ENCODE measurements around the gene REC8.

Gene REC8

DNA sequence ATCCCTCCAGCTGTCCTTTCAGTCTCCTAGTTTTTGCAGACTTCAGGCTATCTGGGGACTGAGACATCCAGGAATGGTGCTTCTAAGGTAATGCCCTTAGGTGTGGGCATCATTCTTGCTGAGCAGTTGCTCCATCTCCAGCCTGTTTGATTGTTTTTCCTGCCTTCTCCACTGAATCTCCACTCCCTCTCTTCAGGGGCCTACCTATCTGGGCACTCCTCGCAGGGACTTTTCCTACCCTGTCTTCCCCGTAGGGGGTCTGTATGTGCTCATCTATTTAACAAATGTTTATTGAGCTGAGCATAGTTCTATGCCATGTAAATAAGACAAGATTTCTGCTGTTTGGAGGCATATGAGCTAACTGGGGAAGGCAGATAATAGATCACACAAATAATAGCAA is 38.9 kb upstream of the REC8 start:
- Histone ChIP-seq H2BK12ac (ENCODE audit: low read length in 2 of 2) (no peak overlapping the region), H3K9me3 (ENCODE audit: control insufficient read depth, low read length) (no peaks in the 10 kb centered on the region), H3K14ac (ENCODE audit: low read length in 2 of 2) (no peak overlapping the region), H3K9ac (ENCODE audit: low read length) (no peak overlapping the region), H2BK5ac (ENCODE audit: low read depth, low read length, poor library complexity, severe bottlenecking) (no peak overlapping the region), H3K27ac (ENCODE audit: low read length, poor library complexity, severe bottlenecking) (no peak overlapping the region), H3K4ac (ENCODE audit: low read depth in 1 of 2, low read length in 2 of 2) (no peak overlapping the region), H3K23ac (ENCODE audit: low read length in 2 of 2) (no peak overlapping the region), H3K4me3 (ENCODE audit: insufficient read depth in 1 of 2, low read depth in 1 of 2, low read length in 2 of 2) (no peak overlapping the region), H2BK120ac (ENCODE audit: low read depth, low read length) (no peak overlapping the region), H2AFZ (ENCODE audit: low read depth, low read length) (no peak overlapping the region), H3K79me1 (replicated peaks; ENCODE audit: low read length, poor library complexity, severe bottlenecking) (peaks cover 13% of the 10 kb centered on the region), H3K27me3 (ENCODE audit: control insufficient read depth in 1 of 2, insufficient read depth in 1 of 2, low read length in 2 of 2) (no peaks in the 10 kb centered on the region), H3K4me2 (ENCODE audit: low read length, poor library complexity, severe bottlenecking) (no peak overlapping the region), H2BK15ac (ENCODE audit: low read depth, poor library complexity, severe bottlenecking) (no peak overlapping the region), H4K8ac (ENCODE audit: low read length) (no peak overlapping the region), H4K91ac (ENCODE audit: low read length) (no peak overlapping the region), H3K36me3 (ENCODE audit: control insufficient read depth in 1 of 2, insufficient read depth in 2 of 2, low read depth in 1 of 2, low read length in 2 of 2) (peaks cover 8 to 18% of the 10 kb centered on the region in 2 experiments), H2AK5ac (ENCODE audit: low read length, severe bottlenecking) (no peak overlapping the region), H3K4me1 (ENCODE audit: control insufficient read depth, insufficient read depth, low read depth, low read length) (peaks cover 13% of the 10 kb centered on the region), H3K18ac (ENCODE audit: low read depth in 1 of 2, low read length in 2 of 2) (no peak overlapping the region)
- DNase-seq = no peak
- WGBS = 100% methylated on average over 1 of the region's 2 CpGs

- no CpG with 5 or more reads among the region's 1 CpG for WGBS
- Histone ChIP-seq H2BK120ac (ENCODE audit: low read depth, low read length) (no peak overlapping the region), H4K91ac (ENCODE audit: low read length) (no peak overlapping the region), H2AFZ (ENCODE audit: low read depth, low read length) (no peak overlapping the region), H3K18ac (ENCODE audit: low read depth in 1 of 2, low read length in 2 of 2) (no peak overlapping the region), H4K8ac (ENCODE audit: low read length) (no peak overlapping the region), H3K4me3 (ENCODE audit: insufficient read depth in 1 of 2, low read depth in 1 of 2, low read length in 2 of 2) (no peak overlapping the region), H2BK15ac (ENCODE audit: low read depth, poor library complexity, severe bottlenecking) (no peak overlapping the region), H3K14ac (ENCODE audit: low read length in 2 of 2) (no peak overlapping the region), H3K4me2 (ENCODE audit: low read length, poor library complexity, severe bottlenecking) (no peak overlapping the region), H3K4me1 (ENCODE audit: control insufficient read depth, insufficient read depth, low read depth, low read length) (peaks cover 13% of the 10 kb centered on the region), H3K27ac (ENCODE audit: low read length, poor library complexity, severe bottlenecking) (no peak overlapping the region), H2BK12ac (ENCODE audit: low read length in 2 of 2) (no peak overlapping the region), H2BK5ac (ENCODE audit: low read depth, low read length, poor library complexity, severe bottlenecking) (no peak overlapping the region), H3K4ac (ENCODE audit: low read depth in 1 of 2, low read length in 2 of 2) (no peak overlapping the region), H3K9ac (ENCODE audit: low read length) (no peak overlapping the region), H3K23ac (ENCODE audit: low read length in 2 of 2) (no peak overlapping the region), H3K9me3 (ENCODE audit: control insufficient read depth, low read length) (no peaks in the 10 kb centered on the region), H3K27me3 (ENCODE audit: control insufficient read depth in 1 of 2, insufficient read depth in 1 of 2, low read length in 2 of 2) (no peaks in the 10 kb centered on the region), H2AK5ac (ENCODE audit: low read length, severe bottlenecking) (no peak overlapping the region), H3K79me1 (replicated peaks; ENCODE audit: low read length, poor library complexity, severe bottlenecking) (peaks cover 18% of the 10 kb centered on the region), H3K36me3 (ENCODE audit: control insufficient read depth in 1 of 2, insufficient read depth in 2 of 2, low read depth in 1 of 2, low read length in 2 of 2) (peaks cover 16 to 25% of the 10 kb centered on the region in 2 experiments)
- no peak for DNase-seq
Measured at GRCh38 chr14:24133735-24134134, 38.1 kb upstream of the REC8 start.

DNA sequence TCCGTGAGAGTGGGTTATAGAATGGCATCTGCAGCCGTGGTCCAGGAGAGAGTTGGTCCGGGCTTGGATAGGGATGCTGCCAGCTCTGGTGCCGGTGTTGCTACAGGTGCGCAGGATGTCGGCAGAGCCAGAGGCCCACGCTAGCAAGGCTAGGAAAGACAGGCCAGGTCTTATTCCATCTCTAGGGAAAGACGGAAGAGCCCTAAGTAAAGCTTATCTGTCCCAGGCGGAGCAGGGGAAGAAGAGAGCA is 36.4 kb upstream of the REC8 start:
- H2AK5ac ChIP-seq (ENCODE audit: low read length, severe bottlenecking) = no peak overlapping the region
- no peak overlapping the region for H4K91ac ChIP-seq (ENCODE audit: low read length)
- peak overlapping the region; percentile 4 for H3K27ac ChIP-seq (ENCODE audit: low read length, poor library complexity, severe bottlenecking)
- H3K4ac ChIP-seq (ENCODE audit: low read depth in 1 of 2, low read length in 2 of 2) = no peak overlapping the region
- H3K4me1 ChIP-seq (ENCODE audit: control insufficient read depth, insufficient read depth, low read depth, low read length) = peaks cover 19% of the 10 kb centered on the region
- peak overlapping the region; percentile 43 for H4K8ac ChIP-seq (ENCODE audit: low read length)
- H3K9me3 ChIP-seq (ENCODE audit: control insufficient read depth, low read length) = no peaks in the 10 kb centered on the region
- no peak overlapping the region for H2BK15ac ChIP-seq (ENCODE audit: low read depth, poor library complexity, severe bottlenecking)
- peaks cover 26% of the 10 kb centered on the region for H3K79me1 ChIP-seq (replicated peaks; ENCODE audit: low read length, poor library complexity, severe bottlenecking)
- H3K18ac ChIP-seq (ENCODE audit: low read depth in 1 of 2, low read length in 2 of 2) = peak overlapping the region; percentile 38 to 46
- peaks cover 27 to 34% of the 10 kb centered on the region in 2 experiments for H3K36me3 ChIP-seq (ENCODE audit: control insufficient read depth in 1 of 2, insufficient read depth in 2 of 2, low read depth in 1 of 2, low read length in 2 of 2)
- H3K14ac ChIP-seq (ENCODE audit: low read length in 2 of 2) = no peak overlapping the region
- 33% methylated on average over 9 of the region's 9 CpGs for WGBS
- H2BK12ac ChIP-seq (ENCODE audit: low read length in 2 of 2) = peak overlapping the region in 1 of 2 experiments; percentile 81
- H2BK120ac ChIP-seq (ENCODE audit: low read depth, low read length) = no peak overlapping the region
- H3K4me2 ChIP-seq (ENCODE audit: low read length, poor library complexity, severe bottlenecking) = peak overlapping the region; percentile 76
- H3K27me3 ChIP-seq (ENCODE audit: control insufficient read depth in 1 of 2, insufficient read depth in 1 of 2, low read length in 2 of 2) = no peaks in the 10 kb centered on the region
- no peak overlapping the region for H3K23ac ChIP-seq (ENCODE audit: low read length in 2 of 2)
- H2AFZ ChIP-seq (ENCODE audit: low read depth, low read length) = peak overlapping the region; percentile 86
- peak overlapping the region; percentile 68 for H3K9ac ChIP-seq (ENCODE audit: low read length)
- no peak overlapping the region for H2BK5ac ChIP-seq (ENCODE audit: low read depth, low read length, poor library complexity, severe bottlenecking)
- DNase-seq = no peak
- H3K4me3 ChIP-seq (ENCODE audit: insufficient read depth in 1 of 2, low read depth in 1 of 2, low read length in 2 of 2) = peak overlapping the region; percentile 81 to 91

DNA sequence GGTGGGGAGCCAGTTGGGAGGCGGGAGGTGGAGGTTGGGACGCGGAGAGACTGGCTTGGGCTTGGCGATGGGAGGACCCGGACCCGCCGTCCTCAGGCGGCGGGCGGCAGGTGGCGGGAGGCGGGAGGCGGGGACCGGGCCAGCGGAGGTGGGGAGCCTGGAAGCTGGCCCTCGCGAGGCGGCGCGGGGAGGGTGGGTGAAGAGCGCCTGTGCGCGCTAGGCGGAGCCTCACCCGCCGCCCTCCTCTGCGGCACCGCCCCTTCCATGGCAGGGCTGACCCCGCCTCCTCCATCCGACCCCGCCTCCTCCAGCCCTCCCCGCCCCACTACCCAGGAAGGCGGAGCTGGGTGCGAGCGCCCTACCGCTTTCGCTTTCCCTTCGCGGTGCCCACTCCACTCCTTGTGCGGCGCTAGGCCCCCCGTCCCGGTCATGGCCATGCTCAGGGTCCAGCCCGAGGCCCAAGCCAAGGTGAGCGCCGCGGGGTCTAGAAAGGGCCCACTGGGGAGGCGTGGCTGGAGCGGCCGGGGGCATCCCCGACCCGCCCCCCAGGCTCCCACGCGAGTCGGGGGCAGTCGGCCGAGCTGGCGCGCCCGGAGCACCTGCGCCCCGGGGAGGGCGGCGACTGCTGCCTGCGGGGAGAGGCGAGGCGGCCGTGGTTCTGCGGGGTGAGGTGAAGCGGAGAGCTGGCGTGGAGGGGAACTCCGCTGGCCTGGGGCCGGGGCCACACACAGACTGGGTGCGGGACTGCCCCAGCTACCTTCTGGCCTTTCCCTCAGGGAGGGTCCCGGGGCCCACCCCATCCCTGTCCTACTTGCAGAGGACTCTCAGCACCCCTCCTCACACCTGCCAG is 35.8 kb upstream of the REC8 start, which contains the start of gene PSME1:
PSME1 (plus strand) TSS at position 361 of the 850 bp plus-strand sequence; CDS start at position 430, 69 bp downstream.
- Histone ChIP-seq H3K9ac (ENCODE audit: low read length) (peak within 1 kb of the TSS; percentile 88), H3K4me3 (ENCODE audit: insufficient read depth in 1 of 2, low read depth in 1 of 2, low read length in 2 of 2) (peak within 1 kb of the TSS; percentile 81 to 91), H3K27ac (ENCODE audit: low read length, poor library complexity, severe bottlenecking) (peak within 1 kb of the TSS; percentile 4), H3K4me1 (ENCODE audit: control insufficient read depth, insufficient read depth, low read depth, low read length) (peaks cover 19% of the 10 kb centered on the region), H4K91ac (ENCODE audit: low read length) (peak within 1 kb of the TSS; percentile 22), H3K14ac (ENCODE audit: low read length in 2 of 2) (peak within 1 kb of the TSS in 1 of 2 experiments; percentile 93), H4K8ac (ENCODE audit: low read length) (peak within 1 kb of the TSS; percentile 86), H3K9me3 (ENCODE audit: control insufficient read depth, low read length) (no peaks in the 10 kb centered on the region), H3K79me1 (replicated peaks; ENCODE audit: low read length, poor library complexity, severe bottlenecking) (peaks cover 26% of the 10 kb centered on the region), H2BK12ac (ENCODE audit: low read length in 2 of 2) (peak within 1 kb of the TSS in 1 of 2 experiments; percentile 84), H3K36me3 (ENCODE audit: control insufficient read depth in 1 of 2, insufficient read depth in 2 of 2, low read depth in 1 of 2, low read length in 2 of 2) (peaks cover 27 to 34% of the 10 kb centered on the region in 2 experiments), H2BK120ac (ENCODE audit: low read depth, low read length) (peak within 1 kb of the TSS; percentile 1), H3K27me3 (ENCODE audit: control insufficient read depth in 1 of 2, insufficient read depth in 1 of 2, low read length in 2 of 2) (no peaks in the 10 kb centered on the region), H2AK5ac (ENCODE audit: low read length, severe bottlenecking) (no peak within 1 kb of the TSS), H2BK5ac (ENCODE audit: low read depth, low read length, poor library complexity, severe bottlenecking) (no peak within 1 kb of the TSS), H3K4ac (ENCODE audit: low read depth in 1 of 2, low read length in 2 of 2) (peak within 1 kb of the TSS in 1 of 2 experiments; percentile 94), H2BK15ac (ENCODE audit: low read depth, poor library complexity, severe bottlenecking) (no peak within 1 kb of the TSS), H3K18ac (ENCODE audit: low read depth in 1 of 2, low read length in 2 of 2) (peak within 1 kb of the TSS; percentile 38 to 92), H2AFZ (ENCODE audit: low read depth, low read length) (peak within 1 kb of the TSS; percentile 86), H3K23ac (ENCODE audit: low read length in 2 of 2) (peak within 1 kb of the TSS in 1 of 2 experiments; percentile 94), H3K4me2 (ENCODE audit: low read length, poor library complexity, severe bottlenecking) (peak within 1 kb of the TSS; percentile 79)
- peak; percentile 91 for DNase-seq
- 1% methylated on average over 58 of the region's 75 CpGs for WGBS

Measured in mesenchymal stem cell (in vitro differentiated cells and primary cell).